ENCODE data around the gene KRTAP2-2.
"Not testable (repeated sequence)": the region's sequence is repeated elsewhere in the genome, so short reads cannot be mapped to it uniquely, and the experiment has no call there.

The KRTAP2-2 gene

GRCh38 chr17:41055130-41055529 lies at the start of gene KRTAP2-2:
Gene KRTAP2-2, minus strand, starts transcription at chr17:41055230. Its CDS starts 19 bp downstream, at chr17:41055211.
- not testable (repeated sequence) for DNase-seq

- DNase-seq = not testable (repeated sequence)
These were observed 49.5 kb upstream of the KRTAP2-2 start for GRCh38 chr17:41104386-41105038.

GRCh38 chr17:41103896-41104295 lies 48.9 kb upstream of the KRTAP2-2 start:
- DNase-seq = no peak

- DNase-seq = no peak
These were observed 46.7 kb upstream of the KRTAP2-2 start, which contains the start of gene KRTAP4-16 for GRCh38 chr17:41101586-41102259. Gene KRTAP4-16, minus strand, starts transcription at chr17:41102209. Its CDS starts 0 bp downstream, at chr17:41102209.

GRCh38 chr17:41099682-41100480 lies 44.9 kb upstream of the KRTAP2-2 start:
- not testable (repeated sequence) for DNase-seq

- DNase-seq = no peak
These were observed 43.5 kb upstream of the KRTAP2-2 start for GRCh38 chr17:41098481-41098880.

GRCh38 chr17:41098042-41098441 lies 43.0 kb upstream of the KRTAP2-2 start, which contains the start of gene KRTAP4-8:
Gene KRTAP4-8, minus strand, starts transcription at chr17:41098142. Its CDS starts 58 bp downstream, at chr17:41098084.
- no peak for DNase-seq

- no peak for DNase-seq
These were observed 41.0 kb upstream of the KRTAP2-2 start for GRCh38 chr17:41096055-41096454.

- DNase-seq = not testable (repeated sequence)
These were observed 33.8 kb upstream of the KRTAP2-2 start for GRCh38 chr17:41088760-41089352.

- DNase-seq = not testable (repeated sequence)
These were observed 29.2 kb upstream of the KRTAP2-2 start, which contains the start of gene KRTAP4-7 for GRCh38 chr17:41084100-41084856. Gene KRTAP4-7, plus strand, starts transcription at chr17:41084150. Its CDS starts 57 bp downstream, at chr17:41084207.

- DNase-seq = not testable (repeated sequence)
These were observed 28.4 kb upstream of the KRTAP2-2 start for GRCh38 chr17:41083427-41083826.

- DNase-seq = no peak
These were observed 27.6 kb upstream of the KRTAP2-2 start for GRCh38 chr17:41082626-41083025.

GRCh38 chr17:41076788-41077187 lies 21.8 kb upstream of the KRTAP2-2 start:
- DNase-seq = no peak

- DNase-seq = no peak
These were observed 18.6 kb upstream of the KRTAP2-2 start for GRCh38 chr17:41073676-41074075.

GRCh38 chr17:41071606-41072360 lies 16.8 kb upstream of the KRTAP2-2 start:
- peak; percentile 14 for DNase-seq

GRCh38 chr17:41069031-41069430 lies 14.0 kb upstream of the KRTAP2-2 start:
- no peak for DNase-seq

GRCh38 chr17:41067281-41067680 lies 12.3 kb upstream of the KRTAP2-2 start:
- no peak for DNase-seq

GRCh38 chr17:41065829-41066624 lies 11.0 kb upstream of the KRTAP2-2 start, which contains the start of gene KRTAP2-4:
Gene KRTAP2-4, minus strand, starts transcription at chr17:41065879. Its CDS starts 34 bp downstream, at chr17:41065845.
- no peak for DNase-seq

- DNase-seq = not testable (repeated sequence)
These were observed 10.1 kb upstream of the KRTAP2-2 start for GRCh38 chr17:41065016-41065689.

- no peak for DNase-seq
These were observed 9.3 kb upstream of the KRTAP2-2 start for GRCh38 chr17:41064301-41064700.

Measured in DMS 273 treated with DMSO at 0.1 percent for 48 hours (cell line).